IMR-90 (cell line): ENCODE measurements around the gene APBB1IP. TPM values are rescaled to one million over a fixed set of nuclear protein-coding genes. Genes with fewer than 3 reads are reported as not detected.

Experiments used
- ATAC-seq: fragments of 200-7000 bp; cut with Tn5 transposase; 2 replicates; pipeline ENCODE4 v1.9.1; 2020; ENCODE audit warnings: low read depth, mild to moderate bottlenecking, moderate library complexity
- BruUV-seq: library from RNA; stranded (reverse); fragments of 400-500 nt; replicated peaks from 2 replicates; lab custom pipeline; 2021; lab: Mats Ljungman, UMichigan
- CTCF ChIA-PET: fragments of 300-600 bp; formaldehyde crosslinking; extraction: SDS; loops from one replicate; lab custom pipeline; 2021; ENCODE audit warnings: antibody characterized with exemption; lab: Yijun Ruan, JAX
- POLR2A ChIA-PET: fragments of 300-600 bp; sonication (Branson Sonifier 250); formaldehyde crosslinking; loops from one replicate; lab custom pipeline; 2022; ENCODE audit warnings: antibody characterized with exemption; ENCODE audit not compliant: unreplicated experiment; lab: Charles Lee
- DNase-seq: peaks from one replicate; pipeline ENCODE4 v3.0.0; 2013
- H2AFZ ChIP-seq: replicated peaks from 2 replicates; pipeline ENCODE3; 2013; ENCODE audit warnings: low read length, mild to moderate bottlenecking; ENCODE audit not compliant: poor library complexity
- H2AK5ac ChIP-seq: 2 replicates; pipeline ENCODE4 v1.6.1; 2013; ENCODE audit warnings: low read depth, low read length, inconsistent platforms
- H2AK9ac ChIP-seq: replicated peaks from 2 replicates; pipeline ENCODE3; 2013; ENCODE audit warnings: mild to moderate bottlenecking, low read depth, low read length, moderate library complexity; ENCODE audit not compliant: poor library complexity
- H2BK120ac ChIP-seq: 2 replicates; pipeline ENCODE4 v1.6.1; 2013; ENCODE audit warnings: low read depth, low read length, inconsistent platforms
- H2BK15ac ChIP-seq: 3 replicates; pipeline ENCODE4 v1.6.1; 2013; ENCODE audit warnings: low read depth, low read length, inconsistent platforms
- H2BK20ac ChIP-seq: 2 replicates; pipeline ENCODE4 v1.6.1; 2013; ENCODE audit warnings: low read depth, mild to moderate bottlenecking, inconsistent platforms, low read length, moderate library complexity
- H2BK5ac ChIP-seq: 2 replicates; pipeline ENCODE4 v1.6.1; 2013; ENCODE audit warnings: mild to moderate bottlenecking, low read depth, low read length, inconsistent platforms; ENCODE audit not compliant: poor library complexity, severe bottlenecking
- H3K14ac ChIP-seq: replicated peaks from 2 replicates; pipeline ENCODE4 v1.6.1; 2013; ENCODE audit warnings: low read depth, low read length, inconsistent platforms
- H3K18ac ChIP-seq: 2 replicates; pipeline ENCODE4 v1.6.1; 2013; ENCODE audit warnings: low read depth, low read length, control low read depth
- H3K23ac ChIP-seq: 2 replicates; pipeline ENCODE4 v1.6.1; 2013; ENCODE audit warnings: low read depth, low read length, inconsistent platforms
- H3K27ac ChIP-seq: 2 replicates; pipeline ENCODE4 v1.5.1; 2013; ENCODE audit warnings: mild to moderate bottlenecking, control low read depth, low read length; ENCODE audit not compliant: insufficient read depth
- H3K27me3 ChIP-seq: 2 replicates; pipeline ENCODE4 v1.6.1; 2013; ENCODE audit warnings: low read length; ENCODE audit not compliant: control insufficient read depth, insufficient read depth
- H3K36me3 ChIP-seq: 2 replicates; pipeline ENCODE4 v1.6.1; 2013; ENCODE audit warnings: low read length, mixed read lengths; ENCODE audit not compliant: control insufficient read depth, insufficient read depth
- H3K4ac ChIP-seq: 2 replicates; pipeline ENCODE4 v1.6.1; 2013; ENCODE audit warnings: low read depth, low read length, inconsistent platforms
- H3K4me1 ChIP-seq: 2 replicates; pipeline ENCODE4 v1.6.1; 2013; ENCODE audit warnings: low read length, mixed read lengths; ENCODE audit not compliant: control insufficient read depth, insufficient read depth
- H3K4me2 ChIP-seq: 2 replicates; pipeline ENCODE4 v1.6.1; 2013; ENCODE audit warnings: low read depth, mild to moderate bottlenecking, control low read depth, low read length, moderate library complexity
- H3K4me3 ChIP-seq: 2 replicates; pipeline ENCODE4 v1.5.1; 2013; ENCODE audit warnings: low read depth, mild to moderate bottlenecking, control low read depth, low read length, moderate library complexity; ENCODE audit not compliant: insufficient read depth
- H3K56ac ChIP-seq: 2 replicates; pipeline ENCODE4 v1.6.1; 2013; ENCODE audit warnings: low read length, inconsistent platforms; ENCODE audit not compliant: insufficient read depth; ENCODE audit errors: extremely low read depth
- H3K79me1 ChIP-seq, 2 experiments: 2 replicates each; pipeline ENCODE4 v1.6.1; 2013; ENCODE audit warnings: low read length in 2 of 2, inconsistent platforms in 1 of 2, low read depth in 1 of 2
- H3K9ac ChIP-seq: 2 replicates; pipeline ENCODE4 v1.6.1; 2013; ENCODE audit warnings: low read depth, low read length, control low read depth
- H3K9me1 ChIP-seq: 2 replicates; pipeline ENCODE4 v1.6.1; 2013; ENCODE audit warnings: low read length, inconsistent platforms; ENCODE audit not compliant: insufficient read depth
- H3K9me3 ChIP-seq: 2 replicates; pipeline ENCODE4 v1.6.1; 2013; ENCODE audit warnings: low read length; ENCODE audit not compliant: control insufficient read depth, insufficient read depth
- H4K20me1 ChIP-seq: 2 replicates; pipeline ENCODE4 v1.6.1; 2013; ENCODE audit warnings: low read length, inconsistent platforms; ENCODE audit not compliant: insufficient read depth
- H4K5ac ChIP-seq: 2 replicates; pipeline ENCODE4 v1.6.1; 2013; ENCODE audit warnings: mild to moderate bottlenecking, low read depth, low read length, control low read depth
- H4K8ac ChIP-seq, 2 experiments: 2 replicates each; pipeline ENCODE4 v1.6.1; 2013; ENCODE audit warnings: low read depth in 2 of 2, low read length in 2 of 2, control low read depth in 1 of 2, inconsistent platforms in 1 of 2
- H4K91ac ChIP-seq: 2 replicates; pipeline ENCODE4 v1.6.1; 2013; ENCODE audit warnings: low read depth, low read length, inconsistent platforms; ENCODE audit not compliant: insufficient read depth
- CHD1 ChIP-seq: IDR thresholded peaks from 2 replicates; pipeline ENCODE4 v1.6.1; 2012; ENCODE audit warnings: low read depth, low read length, improper control_type of control experiment
- FOS ChIP-seq: fragments of 150-350 bp; IDR thresholded peaks from 2 replicates; pipeline ENCODE4 v1.6.1; 2016; ENCODE audit warnings: low read depth, low read length
- MAFK ChIP-seq: IDR thresholded peaks from 2 replicates; pipeline ENCODE4 v1.6.1; 2012; ENCODE audit warnings: low read depth, low read length, improper control_type of control experiment
- MXI1 ChIP-seq: IDR thresholded peaks from 2 replicates; pipeline ENCODE4 v1.6.1; 2012; ENCODE audit warnings: low read depth, mild to moderate bottlenecking, low read length, moderate library complexity, borderline replicate concordance
- RCOR1 ChIP-seq: IDR thresholded peaks from 2 replicates; pipeline ENCODE4 v1.6.1; 2012; ENCODE audit warnings: mild to moderate bottlenecking, low read length, improper control_type of control experiment; ENCODE audit not compliant: insufficient replicate concordance
- SMC3 ChIP-seq: fragments of 150-350 bp; IDR thresholded peaks from 2 replicates; pipeline ENCODE4 v1.6.1; 2016; ENCODE audit warnings: low read depth, mild to moderate bottlenecking, antibody characterized with exemption, low read length, moderate library complexity
- WGBS, 2 experiments: methylation state at CpG; one replicate each; pipeline versions ENCODE4 v1.1.5 to v1.1.7; 2013; ENCODE audit warnings: missing lambda C conversion rate in 2 of 2; ENCODE audit not compliant: insufficient read length in 1 of 2; ENCODE audit errors: extremely low coverage in 2 of 2; 5-methylcytosine and 5-hydroxymethylcytosine counted together
- dilution Hi-C: fragments of 300-500 bp; cut with HindIII; formaldehyde crosslinking; loops from one replicate; pipeline ENCODE4 v1.14.3; 2018; ENCODE audit warnings: low sequenced_read_pairs; ENCODE audit not compliant: unreplicated experiment
- in situ Hi-C: fragments of 300-500 bp; cut with MboI; formaldehyde crosslinking; loops from 3 replicates; pipeline ENCODE4 v1.14.3; 2019; ENCODE audit warnings: low sequenced_read_pairs, inconsistent platforms, mixed read lengths
- intact Hi-C: fragments of 100-400 bp; cut with micrococcal nuclease; formaldehyde crosslinking; loops from 2 replicates; pipeline ENCODE4 v1.10.0; 2022
- polyA plus RNA-seq, 3 experiments: library from polyadenylated mRNA; depleted of rRNA; stranded (reverse); fragments of >200 nt; gene quantifications; 2 replicates each; pipeline ENCODE4 v1.2.3, GENCODE V29; 2012; ENCODE audit warnings: low replicate concordance in 1 of 3
- total RNA-seq: library from RNA; depleted of rRNA; stranded (reverse); fragments of >200 nt; gene quantifications from 2 replicates; pipeline ENCODE4 v1.2.3, GENCODE V29; 2012

The APBB1IP gene
- total and polyA plus RNA-seq, 2 of the 4 experiments (the other 2 are of a cell fraction): not detected

- POLR2A ChIA-PET: no interaction called here
- no peak for DNase-seq
- WGBS, 2 experiments: no CpG with 5 or more reads among the region's 15 CpGs
Observed at GRCh38 chr10:26550774-26551526, 112.8 kb downstream of the APBB1IP start.

More at GRCh38 chr10:26550774-26551526, 112.8 kb downstream of the APBB1IP start:
- intact Hi-C loops: no loop called here
- Histone ChIP-seq H4K5ac (no peak overlapping the region), H3K4me3 (no peak overlapping the region), H3K9me3 (peaks cover 18% of the 10 kb centered on the region), H3K27me3 (no peaks in the 10 kb centered on the region), H3K4ac (no peak overlapping the region), H4K8ac (no peak overlapping the region), H2BK15ac (no peak overlapping the region), H3K18ac (no peak overlapping the region), H3K9me1 (no peaks in the 10 kb centered on the region), H3K79me1 (no peaks in the 10 kb centered on the region), H3K27ac (no peak overlapping the region), H4K20me1 (no peaks in the 10 kb centered on the region), H3K4me2 (no peak overlapping the region), H2BK20ac (no peak overlapping the region), H2AK9ac (no peak overlapping the region), H3K56ac (no peak overlapping the region), H2AK5ac (no peak overlapping the region), H4K91ac (no peak overlapping the region), H2BK5ac (no peak overlapping the region), H2AFZ (no peak overlapping the region), H3K14ac (no peak overlapping the region), H3K9ac (no peak overlapping the region), H3K36me3 (no peaks in the 10 kb centered on the region), H2BK120ac (no peak overlapping the region), H3K23ac (no peak overlapping the region), H3K4me1 (no peaks in the 10 kb centered on the region)
- CTCF ChIA-PET: no interaction called here
- in situ Hi-C loops: no loop called here
- no peak for TF ChIP-seq MAFK
- TF ChIP-seq SMC3: no peak
- TF ChIP-seq FOS: no peak
- TF ChIP-seq CHD1: no peak
- TF ChIP-seq MXI1: no peak
- TF ChIP-seq RCOR1: no peak
- BruUV-seq: no TSS peak
- no peak for ATAC-seq
- dilution Hi-C loops: no loop called here
